ENCODE measurements around the gene KIF1B.

GRCh38 chr1:10421637-10422036 is 211.3 kb downstream of the KIF1B start:
- TF ChIP-seq EP300 (IDR thresholded peaks at IDR 0.05; ENCODE audit: borderline replicate concordance in 1 of 2, control insufficient read depth in 1 of 2, low read depth in 2 of 2, low read length in 2 of 2): no peak
- no peak for TF ChIP-seq SP1 (IDR thresholded peaks at IDR 0.05; ENCODE audit: low read depth, low read length)
- TF ChIP-seq REST (IDR thresholded peaks at IDR 0.05; ENCODE audit: low read depth, low read length): no peak
- no peak for TF ChIP-seq TAF1 (IDR thresholded peaks at IDR 0.05; ENCODE audit: borderline replicate concordance, low read depth, low read length)
- TF ChIP-seq CTCF (IDR thresholded peaks at IDR 0.05 in 2 of 3, conservative IDR thresholded peaks at IDR 0.05 in 1 of 3; ENCODE audit: control insufficient read depth in 2 of 3, extremely low read depth in 1 of 3, insufficient read depth in 1 of 3, low read depth in 3 of 3, low read length in 3 of 3): no peak
